Measurements from ENCODE around the gene GFOD1.

- TF ChIP-seq CTCF (conservative IDR thresholded peaks at IDR 0.05 in 1 of 2, IDR thresholded peaks at IDR 0.05 in 1 of 2; ENCODE audit: low read depth in 1 of 2, low read length in 2 of 2) (no peak), EZH2 (IDR thresholded peaks at IDR 0.05; ENCODE audit: low read length, missing control alignments) (no peak)
Observed at GRCh38 chr6:13513626-13514502, 26.5 kb upstream of the GFOD1 start.

Measured in fibroblast of lung (primary cell).